ENCODE data around the gene MOB3B.

Gene MOB3B

GRCh38 chr9:27478322-27478721 lies 51.3 kb downstream of the MOB3B start:
- H3K4me3 ChIP-seq (ENCODE audit: low read length) = no peak overlapping the region
- no peak for TF ChIP-seq CTCF (conservative IDR thresholded peaks at IDR 0.05; ENCODE audit: low read depth, low read length)
- DNase-seq (ENCODE audit: low read depth) = no peak

GRCh38 chr9:27476870-27477515 lies 52.6 kb downstream of the MOB3B start:
- no peak for TF ChIP-seq CTCF (conservative IDR thresholded peaks at IDR 0.05; ENCODE audit: low read depth, low read length)
- DNase-seq (ENCODE audit: low read depth) = no peak
- no peak overlapping the region for H3K4me3 ChIP-seq (ENCODE audit: low read length)

GRCh38 chr9:27475057-27475595 lies 54.5 kb downstream of the MOB3B start:
- no peak overlapping the region for H3K4me3 ChIP-seq (ENCODE audit: low read length)
- no peak for DNase-seq (ENCODE audit: low read depth)
- no peak for TF ChIP-seq CTCF (conservative IDR thresholded peaks at IDR 0.05; ENCODE audit: low read depth, low read length)

- DNase-seq (ENCODE audit: low read depth) = no peak
- no peak for TF ChIP-seq CTCF (conservative IDR thresholded peaks at IDR 0.05; ENCODE audit: low read depth, low read length)
- H3K4me3 ChIP-seq (ENCODE audit: low read length) = no peak overlapping the region
These were observed 55.3 kb downstream of the MOB3B start for GRCh38 chr9:27474305-27474704.

- no peak overlapping the region for H3K4me3 ChIP-seq (ENCODE audit: low read length)
- no peak for DNase-seq (ENCODE audit: low read depth)
- TF ChIP-seq CTCF (conservative IDR thresholded peaks at IDR 0.05; ENCODE audit: low read depth, low read length) = no peak
These were observed 56.5 kb downstream of the MOB3B start for GRCh38 chr9:27473111-27473529.

GRCh38 chr9:27472195-27472594 lies 57.4 kb downstream of the MOB3B start:
- no peak overlapping the region for H3K4me3 ChIP-seq (ENCODE audit: low read length)
- TF ChIP-seq CTCF (conservative IDR thresholded peaks at IDR 0.05; ENCODE audit: low read depth, low read length) = no peak
- DNase-seq (ENCODE audit: low read depth) = no peak

GRCh38 chr9:27471789-27472188 lies 57.8 kb downstream of the MOB3B start:
- no peak for DNase-seq (ENCODE audit: low read depth)
- H3K4me3 ChIP-seq (ENCODE audit: low read length) = no peak overlapping the region
- no peak for TF ChIP-seq CTCF (conservative IDR thresholded peaks at IDR 0.05; ENCODE audit: low read depth, low read length)

Measured in retinal pigment epithelial cell (primary cell).